Transverse colon (tissue), 4 donors: ENCODE data around the gene C9orf78. TPM values are rescaled to one million over a fixed set of nuclear protein-coding genes. Genes with fewer than 3 reads are reported as not detected.

ENCODE experiments used
- DNase-seq: peaks from one replicate; pipeline ENCODE4 v3.0.0-alpha.2; 2019
- H3K27ac ChIP-seq, 4 donors: fragments of 200-600 bp; sonication (generic); 2 replicates each; pipeline ENCODE4 v1.5.1; 2016 to 2018; ENCODE audit warnings: inconsistent platforms in 4 of 4
- H3K27me3 ChIP-seq: fragments of 200-600 bp; sonication (generic); 2 replicates; pipeline ENCODE4 v1.5.1; 2017; ENCODE audit warnings: inconsistent platforms
- H3K36me3 ChIP-seq, 4 donors: fragments of 200-600 bp; sonication (generic); 2 replicates each; pipeline ENCODE4 v1.5.1; 2017 to 2019; ENCODE audit warnings: inconsistent platforms in 4 of 4
- H3K4me1 ChIP-seq, 4 donors: fragments of 200-600 bp; sonication (generic); 2 replicates each; pipeline ENCODE4 v1.5.1; 2017 to 2020; ENCODE audit warnings: inconsistent platforms in 4 of 4
- H3K4me3 ChIP-seq, 4 donors: fragments of 200-600 bp; sonication (generic); 1 replicate in 1 of 4; 2 replicates in 3 of 4; pipeline versions ENCODE4 v1.5.1 to v1.6.1; 2017 to 2019; ENCODE audit warnings: inconsistent platforms in 4 of 4
- H3K9me3 ChIP-seq, 2 donors: fragments of 200-600 bp; sonication (generic); 2 replicates each; pipeline ENCODE4 v1.5.1; 2017 to 2019; ENCODE audit warnings: inconsistent platforms in 2 of 2
- CTCF ChIP-seq, 5 experiments: fragments of 200-600 bp in 3 of 5; fragments of 450-650 bp in 2 of 5; sonication (generic) in 3 of 5; IDR thresholded peaks; 1 replicate in 2 of 5; 2 replicates in 3 of 5; pipeline ENCODE4 v1.5.1; 2016 to 2017; ENCODE audit warnings: antibody characterized with exemption in 5 of 5, inconsistent platforms in 3 of 5, mild to moderate bottlenecking in 2 of 5, moderate library complexity in 1 of 5
- EP300 ChIP-seq: sonication (generic); formaldehyde crosslinking; IDR thresholded peaks from one replicate; pipeline ENCODE4 v1.6.1; 2017; ENCODE audit warnings: antibody characterized with exemption, low read depth
- POLR2A ChIP-seq: fragments of 450-650 bp; IDR thresholded peaks from one replicate; pipeline ENCODE4 v1.6.1; 2016; ENCODE audit warnings: antibody characterized with exemption, mild to moderate bottlenecking, moderate library complexity
- POLR2AphosphoS5 ChIP-seq, 3 donors: sonication (generic); formaldehyde crosslinking; IDR thresholded peaks; one replicate each; pipeline ENCODE4 v1.6.1; 2016; ENCODE audit warnings: antibody characterized with exemption in 3 of 3
- WGBS, 2 donors: methylation state at CpG; one replicate each; pipeline ENCODE4 v1.1.5; 2018; ENCODE audit warnings: low coverage in 1 of 2; 5-methylcytosine and 5-hydroxymethylcytosine counted together
- in situ Hi-C, 4 donors: fragments of 200-750 bp; cut with MboI; loops; one replicate each; pipeline versions ENCODE4 v1.15.0 to v1.15.1; 2017; ENCODE audit warnings: low sequenced_read_pairs in 3 of 4, low pct_ligation_motif_present in 1 of 4, low pct_unique_long_range_greater_than_20kb in 1 of 4
- intact Hi-C: fragments of 100-400 bp; cut with DNase I; formaldehyde crosslinking; loops from one replicate; pipeline ENCODE4 v1.15.1; 2023; ENCODE audit warnings: low total_unique reads
- total RNA-seq, 4 donors: library from RNA; depleted of rRNA; stranded (reverse); fragments of >200 nt; gene quantifications; one replicate each; pipeline ENCODE4 v1.1.0, GENCODE V29; 2016

C9orf78 gene
- total RNA-seq, 4 donors from 2014 or later, result 43.6 to 263 (median 47.7) TPM

- Histone ChIP-seq H3K36me3 (peaks cover 0 to 8% (median 7%) of the 10 kb centered on the region in 4 donors), H3K27ac (peak overlapping the region; percentile 66 to 79 (median 68)), H3K4me1 (peaks cover 0 to 30% (median 20%) of the 10 kb centered on the region in 4 donors), H3K4me3 (no peak overlapping the region), H3K9me3 (no peaks in the 10 kb centered on the region), H3K27me3 (no peaks in the 10 kb centered on the region)
- intact Hi-C loops (no loop called here), in situ Hi-C loops (no loop called here)
- peak; percentile 57 for DNase-seq
- 58% methylated on average over 9 of the region's 9 CpGs; no CpG with 5 or more reads in 1 of the 2 donors for WGBS, 2 donors
- TF ChIP-seq CTCF (IDR thresholded peaks at IDR 0.05) (no peak), POLR2A (peak; percentile 37), POLR2AphosphoS5 (IDR thresholded peaks at IDR 0.05) (peak in 1 of 3 donors; percentile 52), EP300 (no peak)
These were observed 22.7 kb downstream of the C9orf78 start for GRCh38 chr9:129812385-129812784.

GRCh38 chr9:129811967-129812363, 23.1 kb downstream of the C9orf78 start:
- TF ChIP-seq POLR2AphosphoS5 (IDR thresholded peaks at IDR 0.05) (no peak), CTCF (IDR thresholded peaks at IDR 0.05) (no peak), EP300 (no peak), POLR2A (no peak)
- Histone ChIP-seq H3K4me3 (no peak overlapping the region), H3K27me3 (no peaks in the 10 kb centered on the region), H3K9me3 (no peaks in the 10 kb centered on the region), H3K27ac (peak overlapping the region; percentile 66 to 79 (median 68)), H3K4me1 (peaks cover 0 to 30% (median 20%) of the 10 kb centered on the region in 4 donors), H3K36me3 (peaks cover 0 to 8% (median 7%) of the 10 kb centered on the region in 4 donors)
- intact Hi-C loops (no loop called here), in situ Hi-C loops (no loop called here)
- DNase-seq, result no peak
- WGBS, 2 donors, result 36 to 100% methylated on average over 1 to 6 of the region's 6 CpGs

- WGBS, 2 donors, result 59 to 62% methylated on average over 6 of the region's 6 CpGs
- intact Hi-C loops, result no loop called here
- Histone ChIP-seq H3K36me3 (peaks cover 0 to 7% (median 2%) of the 10 kb centered on the region in 4 donors), H3K27me3 (no peaks in the 10 kb centered on the region), H3K27ac (peak overlapping the region; percentile 66 to 79 (median 69)), H3K4me3 (peak overlapping the region in 1 of 4 donors; percentile 0), H3K4me1 (peaks cover 0 to 41% (median 20%) of the 10 kb centered on the region in 4 donors), H3K9me3 (no peaks in the 10 kb centered on the region)
- DNase-seq, result no peak
- in situ Hi-C loops, result no loop called here
- no peak for TF ChIP-seq POLR2AphosphoS5 (IDR thresholded peaks at IDR 0.05)
- no peak for TF ChIP-seq EP300
- TF ChIP-seq CTCF (IDR thresholded peaks at IDR 0.05), result no peak
- no peak for TF ChIP-seq POLR2A
These were observed 24.3 kb downstream of the C9orf78 start for GRCh38 chr9:129810788-129811187.

GRCh38 chr9:129810116-129810515, 25.0 kb downstream of the C9orf78 start:
- no peak for DNase-seq
- H3K9me3 ChIP-seq, result no peaks in the 10 kb centered on the region
- peaks cover 0 to 7% (median 2%) of the 10 kb centered on the region in 4 donors for H3K36me3 ChIP-seq
- H3K27ac ChIP-seq, result peak overlapping the region; percentile 66 to 79 (median 69)
- TF ChIP-seq CTCF (IDR thresholded peaks at IDR 0.05) (no peak), EP300 (no peak), POLR2AphosphoS5 (IDR thresholded peaks at IDR 0.05) (no peak), POLR2A (no peak)
- in situ Hi-C loops (no loop called here), intact Hi-C loops (no loop called here)
- H3K4me1 ChIP-seq, result peaks cover 0 to 48% (median 23%) of the 10 kb centered on the region in 4 donors
- WGBS, 2 donors, result 40 to 86% methylated on average over 1 to 11 of the region's 11 CpGs
- H3K4me3 ChIP-seq, result no peak overlapping the region
- H3K27me3 ChIP-seq, result no peaks in the 10 kb centered on the region
